Chondrocyte (in vitro differentiated cells): ENCODE results near the gene FBXL7. TPM values are rescaled to one million over a fixed set of nuclear protein-coding genes. Genes with fewer than 3 reads are reported as not detected.

ENCODE experiments used
- DNase-seq: peaks from one replicate; pipeline ENCODE4 v3.0.0; 2021; ENCODE audit warnings: mixed read lengths, low spot score
- H3K27ac Mint-ChIP-seq: one replicate; pipeline ENCODE4 v1.8.0; 2021; ENCODE audit warnings: mild to moderate bottlenecking, moderate library complexity, mixed read lengths; ENCODE audit not compliant: unreplicated experiment
- H3K27me3 Mint-ChIP-seq: 2 replicates; pipeline ENCODE4 v1.8.0; 2021; ENCODE audit warnings: low read depth, mixed read lengths
- H3K36me3 Mint-ChIP-seq: 2 replicates; pipeline ENCODE4 v1.8.0; 2021; ENCODE audit warnings: low read depth, mixed read lengths
- H3K4me1 Mint-ChIP-seq: 2 replicates; pipeline ENCODE4 v1.8.0; 2021; ENCODE audit warnings: low read depth, mild to moderate bottlenecking, mixed read lengths
- H3K4me3 Mint-ChIP-seq: one replicate; pipeline ENCODE4 v1.8.0; 2021; ENCODE audit warnings: mild to moderate bottlenecking, moderate library complexity, mixed read lengths; ENCODE audit not compliant: unreplicated experiment
- H3K9me3 Mint-ChIP-seq: 2 replicates; pipeline ENCODE4 v1.8.0; 2021; ENCODE audit warnings: low read depth, mixed read lengths
- total RNA-seq: library from RNA; stranded (reverse); gene quantifications from 3 replicates; pipeline ENCODE4 v1.2.1, GENCODE V29; 2021
- TF ChIP-seq, protein P1 (sequence below): fragments of 200-600 bp; sonication (generic); IDR thresholded peaks from 2 replicates; pipeline ENCODE4 v1.5.0; 2021; ENCODE audit warnings: antibody characterized with exemption, mild to moderate bottlenecking, moderate library complexity

FBXL7 gene
- total RNA-seq, 1 donor from 2014 or later = 32.6 TPM

DNA sequence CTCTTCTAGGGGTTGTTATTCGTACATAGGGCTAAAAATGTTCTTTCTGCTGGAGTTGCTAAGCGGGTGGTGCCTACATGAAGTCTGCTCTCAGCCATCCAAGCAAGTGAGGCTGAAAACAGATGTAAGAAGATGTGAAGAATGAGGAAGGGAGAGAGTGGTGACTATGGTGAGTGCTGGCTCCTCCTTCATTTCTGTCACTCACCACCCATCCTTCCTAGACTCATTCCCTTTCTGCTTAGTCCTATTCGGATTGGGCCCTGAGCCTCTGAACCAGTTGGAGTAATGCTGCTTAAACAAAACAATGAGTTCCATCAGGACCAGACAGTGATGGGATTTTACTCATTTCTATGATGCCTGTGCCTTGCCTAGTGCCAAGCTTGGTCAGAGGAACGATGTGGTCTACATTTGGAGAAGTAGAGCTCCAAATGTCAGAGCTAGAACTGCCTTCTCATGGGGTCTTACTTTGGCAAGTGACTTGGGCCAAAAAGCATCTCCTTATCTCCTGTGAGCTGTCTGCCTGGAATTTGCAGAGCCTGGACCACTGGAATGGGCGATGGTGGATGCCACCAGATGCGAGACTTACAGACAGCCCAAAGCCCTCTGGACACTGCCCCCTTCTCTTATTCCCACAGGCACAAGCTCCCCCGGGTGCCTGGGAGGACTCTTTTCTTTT is 192.9 kb downstream of the FBXL7 start:
- H3K36me3 Mint-ChIP-seq = peaks cover 1% of the 10 kb centered on the region
- DNase-seq = no peak
- H3K27me3 Mint-ChIP-seq = no peaks in the 10 kb centered on the region
- peaks cover 3% of the 10 kb centered on the region for H3K9me3 Mint-ChIP-seq
- H3K27ac Mint-ChIP-seq = peak overlapping the region; percentile 74
- TF ChIP-seq, protein P1, sequence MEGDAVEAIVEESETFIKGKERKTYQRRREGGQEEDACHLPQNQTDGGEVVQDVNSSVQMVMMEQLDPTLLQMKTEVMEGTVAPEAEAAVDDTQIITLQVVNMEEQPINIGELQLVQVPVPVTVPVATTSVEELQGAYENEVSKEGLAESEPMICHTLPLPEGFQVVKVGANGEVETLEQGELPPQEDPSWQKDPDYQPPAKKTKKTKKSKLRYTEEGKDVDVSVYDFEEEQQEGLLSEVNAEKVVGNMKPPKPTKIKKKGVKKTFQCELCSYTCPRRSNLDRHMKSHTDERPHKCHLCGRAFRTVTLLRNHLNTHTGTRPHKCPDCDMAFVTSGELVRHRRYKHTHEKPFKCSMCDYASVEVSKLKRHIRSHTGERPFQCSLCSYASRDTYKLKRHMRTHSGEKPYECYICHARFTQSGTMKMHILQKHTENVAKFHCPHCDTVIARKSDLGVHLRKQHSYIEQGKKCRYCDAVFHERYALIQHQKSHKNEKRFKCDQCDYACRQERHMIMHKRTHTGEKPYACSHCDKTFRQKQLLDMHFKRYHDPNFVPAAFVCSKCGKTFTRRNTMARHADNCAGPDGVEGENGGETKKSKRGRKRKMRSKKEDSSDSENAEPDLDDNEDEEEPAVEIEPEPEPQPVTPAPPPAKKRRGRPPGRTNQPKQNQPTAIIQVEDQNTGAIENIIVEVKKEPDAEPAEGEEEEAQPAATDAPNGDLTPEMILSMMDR = no peak
- H3K4me3 Mint-ChIP-seq = no peak overlapping the region
- peaks cover 88% of the 10 kb centered on the region for H3K4me1 Mint-ChIP-seq

DNA sequence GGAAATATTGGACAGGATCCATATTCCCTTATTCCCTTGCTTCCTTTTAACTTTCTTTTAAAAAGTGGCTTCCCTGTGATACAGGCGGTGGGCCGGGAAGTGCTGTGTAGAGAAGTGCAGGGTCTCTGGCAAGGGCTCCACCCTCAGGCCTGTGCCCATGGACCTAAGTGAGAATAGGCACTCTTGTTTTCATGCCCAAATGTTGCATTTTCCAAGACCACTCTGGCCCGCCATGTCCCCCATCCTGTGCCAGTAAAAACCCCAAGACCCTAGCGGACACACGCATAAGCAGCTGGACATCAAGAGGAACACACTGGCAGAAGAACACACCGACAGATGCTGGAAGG is 193.4 kb downstream of the FBXL7 start:
- Mint-ChIP-seq H3K4me1 (peaks cover 91% of the 10 kb centered on the region), H3K27me3 (no peaks in the 10 kb centered on the region), H3K9me3 (peaks cover 3% of the 10 kb centered on the region), H3K4me3 (no peak overlapping the region), H3K27ac (no peak overlapping the region), H3K36me3 (peaks cover 1% of the 10 kb centered on the region)
- no peak for DNase-seq
- TF ChIP-seq, protein P1 = no peak

GRCh38 chr5:15693933-15694332 is 194.0 kb downstream of the FBXL7 start:
- DNase-seq = no peak
- Mint-ChIP-seq H3K27me3 (no peaks in the 10 kb centered on the region), H3K9me3 (peaks cover 3% of the 10 kb centered on the region), H3K4me1 (peaks cover 85% of the 10 kb centered on the region), H3K27ac (peak overlapping the region; percentile 95), H3K4me3 (no peak overlapping the region), H3K36me3 (peaks cover 1% of the 10 kb centered on the region)
- TF ChIP-seq, protein P1 = no peak

- DNase-seq = no peak
- peak overlapping the region; percentile 47 for H3K4me3 Mint-ChIP-seq
- peaks cover 3% of the 10 kb centered on the region for H3K9me3 Mint-ChIP-seq
- TF ChIP-seq, protein P1 = no peak
- no peaks in the 10 kb centered on the region for H3K27me3 Mint-ChIP-seq
- H3K4me1 Mint-ChIP-seq = peaks cover 82% of the 10 kb centered on the region
- H3K27ac Mint-ChIP-seq = peak overlapping the region; percentile 95
- H3K36me3 Mint-ChIP-seq = peaks cover 1% of the 10 kb centered on the region
Observed at GRCh38 chr5:15694696-15695214, 194.8 kb downstream of the FBXL7 start.

- no peak for DNase-seq
- peaks cover 1% of the 10 kb centered on the region for H3K36me3 Mint-ChIP-seq
- peaks cover 79% of the 10 kb centered on the region for H3K4me1 Mint-ChIP-seq
- peak overlapping the region; percentile 95 for H3K27ac Mint-ChIP-seq
- no peaks in the 10 kb centered on the region for H3K27me3 Mint-ChIP-seq
- TF ChIP-seq, protein P1 = peak; percentile 12
- H3K9me3 Mint-ChIP-seq = peaks cover 3% of the 10 kb centered on the region
- H3K4me3 Mint-ChIP-seq = peak overlapping the region; percentile 47
Observed at GRCh38 chr5:15695215-15695731, 195.3 kb downstream of the FBXL7 start.
